ENCODE results near the gene P4HA3. TPM values are rescaled to one million over a fixed set of nuclear protein-coding genes. Genes with fewer than 3 reads are reported as not detected.

P4HA3 gene
- total RNA-seq, 4 donors from 2014 or later: not detected

GRCh38 chr11:74248469-74248868, 63.0 kb downstream of the P4HA3 start:
- Histone ChIP-seq H3K27ac (no peak overlapping the region), H3K4me1 (no peaks in the 10 kb centered on the region), H3K27me3 (no peaks in the 10 kb centered on the region), H3K36me3 (peaks cover 0 to 63% (median 0%) of the 10 kb centered on the region in 3 donors), H3K4me3 (no peak overlapping the region), H3K9me3 (no peaks in the 10 kb centered on the region)
- TF ChIP-seq POLR2A (IDR thresholded peaks at IDR 0.05): no peak
- TF ChIP-seq, protein P1, sequence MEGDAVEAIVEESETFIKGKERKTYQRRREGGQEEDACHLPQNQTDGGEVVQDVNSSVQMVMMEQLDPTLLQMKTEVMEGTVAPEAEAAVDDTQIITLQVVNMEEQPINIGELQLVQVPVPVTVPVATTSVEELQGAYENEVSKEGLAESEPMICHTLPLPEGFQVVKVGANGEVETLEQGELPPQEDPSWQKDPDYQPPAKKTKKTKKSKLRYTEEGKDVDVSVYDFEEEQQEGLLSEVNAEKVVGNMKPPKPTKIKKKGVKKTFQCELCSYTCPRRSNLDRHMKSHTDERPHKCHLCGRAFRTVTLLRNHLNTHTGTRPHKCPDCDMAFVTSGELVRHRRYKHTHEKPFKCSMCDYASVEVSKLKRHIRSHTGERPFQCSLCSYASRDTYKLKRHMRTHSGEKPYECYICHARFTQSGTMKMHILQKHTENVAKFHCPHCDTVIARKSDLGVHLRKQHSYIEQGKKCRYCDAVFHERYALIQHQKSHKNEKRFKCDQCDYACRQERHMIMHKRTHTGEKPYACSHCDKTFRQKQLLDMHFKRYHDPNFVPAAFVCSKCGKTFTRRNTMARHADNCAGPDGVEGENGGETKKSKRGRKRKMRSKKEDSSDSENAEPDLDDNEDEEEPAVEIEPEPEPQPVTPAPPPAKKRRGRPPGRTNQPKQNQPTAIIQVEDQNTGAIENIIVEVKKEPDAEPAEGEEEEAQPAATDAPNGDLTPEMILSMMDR (IDR thresholded peaks at IDR 0.05): no peak
- no peak for DNase-seq

DNA sequence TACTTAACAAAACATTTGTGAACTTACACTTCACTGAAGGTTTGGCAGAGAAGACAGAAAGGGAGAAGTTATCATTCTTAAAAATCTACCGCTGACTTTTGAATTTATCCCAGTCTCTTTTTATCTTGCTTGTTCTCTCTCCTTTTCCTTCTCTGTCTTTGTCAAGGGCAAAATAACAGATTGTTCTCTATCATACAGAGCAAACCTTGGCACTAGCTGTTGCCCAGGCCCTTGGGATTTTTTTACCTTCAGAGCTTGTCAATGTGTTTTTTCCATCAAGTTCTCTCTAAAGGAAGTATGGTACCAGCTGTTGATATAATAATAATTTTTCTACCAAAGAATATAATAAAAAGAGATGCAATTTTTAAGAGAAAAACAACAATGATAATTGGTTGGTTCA, 73.2 kb downstream of the P4HA3 start:
- Histone ChIP-seq H3K9me3 (no peaks in the 10 kb centered on the region), H3K4me3 (no peak overlapping the region), H3K27ac (no peak overlapping the region), H3K4me1 (no peaks in the 10 kb centered on the region), H3K27me3 (no peaks in the 10 kb centered on the region), H3K36me3 (peaks cover 0 to 54% (median 0%) of the 10 kb centered on the region in 3 donors)
- TF ChIP-seq POLR2A (IDR thresholded peaks at IDR 0.05): no peak
- TF ChIP-seq, protein P1 (IDR thresholded peaks at IDR 0.05): no peak
- no peak for DNase-seq

- no peak for DNase-seq
- peaks cover 0 to 54% (median 0%) of the 10 kb centered on the region in 3 donors for H3K36me3 ChIP-seq
Measured at GRCh38 chr11:74237541-74237940, 73.9 kb downstream of the P4HA3 start.

DNA sequence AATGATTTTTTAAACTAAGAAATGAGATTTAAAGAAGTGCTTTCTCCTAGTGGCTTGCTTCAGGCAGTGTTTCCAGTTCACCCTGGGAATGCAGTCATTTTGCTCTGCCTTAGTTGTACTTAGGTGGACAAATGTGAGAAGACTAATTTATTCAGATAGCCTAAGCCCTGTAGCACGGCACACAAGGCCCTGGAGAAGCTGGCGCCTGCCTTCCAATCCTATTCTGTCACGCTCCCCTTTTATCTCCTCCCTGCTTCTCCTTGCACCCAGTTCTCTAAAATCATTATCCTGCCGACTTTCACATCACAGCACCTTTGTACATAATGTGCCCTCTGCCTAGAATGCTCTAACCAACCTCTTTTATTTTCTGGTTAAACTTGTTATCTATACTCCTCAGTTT, 76.3 kb downstream of the P4HA3 start:
- TF ChIP-seq, protein P1 (IDR thresholded peaks at IDR 0.05): no peak
- no peak for TF ChIP-seq POLR2A (IDR thresholded peaks at IDR 0.05)
- no peaks in the 10 kb centered on the region for H3K4me1 ChIP-seq
- H3K27me3 ChIP-seq: no peaks in the 10 kb centered on the region
- DNase-seq: no peak
- peaks cover 0 to 64% (median 0%) of the 10 kb centered on the region in 3 donors for H3K36me3 ChIP-seq
- H3K27ac ChIP-seq: no peak overlapping the region
- no peaks in the 10 kb centered on the region for H3K9me3 ChIP-seq
- no peak overlapping the region for H3K4me3 ChIP-seq

More at GRCh38 chr11:74237541-74237940, 73.9 kb downstream of the P4HA3 start:
- Histone ChIP-seq H3K4me3 (no peak overlapping the region), H3K27ac (no peak overlapping the region), H3K27me3 (no peaks in the 10 kb centered on the region), H3K9me3 (no peaks in the 10 kb centered on the region), H3K4me1 (no peaks in the 10 kb centered on the region)
- no peak for TF ChIP-seq POLR2A (IDR thresholded peaks at IDR 0.05)
- TF ChIP-seq, protein P1 (IDR thresholded peaks at IDR 0.05): no peak

DNA sequence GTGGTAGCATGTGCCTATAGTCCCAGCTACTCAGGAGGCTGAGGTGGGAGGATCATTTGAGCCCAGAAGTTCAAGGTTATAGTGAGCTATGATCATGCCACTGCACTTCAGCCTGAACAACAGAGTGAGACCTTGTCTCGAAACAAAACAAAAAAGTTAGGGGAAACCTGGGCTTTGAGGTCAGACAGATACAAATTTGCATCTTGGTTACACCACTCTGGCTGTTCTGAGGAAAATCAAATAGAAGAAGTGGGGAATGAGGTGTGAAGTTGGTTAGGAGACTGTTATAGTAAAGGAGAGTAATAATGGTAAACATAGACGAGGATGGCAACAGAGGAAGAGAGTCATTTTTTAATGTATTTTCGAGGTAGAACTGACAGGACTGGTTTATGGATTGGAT, 77.8 kb downstream of the P4HA3 start:
- H3K9me3 ChIP-seq: no peaks in the 10 kb centered on the region
- H3K27me3 ChIP-seq: no peaks in the 10 kb centered on the region
- no peak for DNase-seq
- TF ChIP-seq, protein P1 (IDR thresholded peaks at IDR 0.05): no peak
- TF ChIP-seq POLR2A (IDR thresholded peaks at IDR 0.05): no peak
- H3K4me1 ChIP-seq: no peaks in the 10 kb centered on the region
- H3K27ac ChIP-seq: no peak overlapping the region
- H3K36me3 ChIP-seq: peaks cover 0 to 51% (median 0%) of the 10 kb centered on the region in 3 donors
- H3K4me3 ChIP-seq: no peak overlapping the region

Data from Peyer's patch (tissue), 4 donors.